A549 (cell line): ENCODE measurements around the gene NDUFA13. TPM values are rescaled to one million over a fixed set of nuclear protein-coding genes. Genes with fewer than 3 reads are reported as not detected.

Source experiments
- ATAC-seq, 2 experiments: fragments of 200-7000 bp in 1 of 2; fragments of >200 bp in 1 of 2; cut with Nextera tagmentation in 1 of 2; cut with Tn5 transposase in 1 of 2; 3 replicates each; pipeline versions ENCODE4 v1.8.0 to v1.9.1; 2018 to 2020; ENCODE audit warnings: mild to moderate bottlenecking in 1 of 2, moderate library complexity in 1 of 2
- CTCF ChIA-PET: fragments of 300-600 bp; sonication (Branson Sonifier 250); formaldehyde crosslinking; extraction: SDS; loops from one replicate; lab custom pipeline; 2021; ENCODE audit warnings: antibody characterized with exemption, inconsistent platforms; lab: Yijun Ruan, JAX
- POLR2A ChIA-PET: fragments of 350-600 bp; formaldehyde crosslinking; extraction: SDS; loops from one replicate; lab custom pipeline; 2021; ENCODE audit warnings: antibody characterized with exemption, inconsistent platforms; lab: Yijun Ruan, JAX
- DNase-seq, 2 experiments: peaks; one replicate each; pipeline versions ENCODE4 v3.0.0 to v3.0.0-alpha.2; 2011 to 2016; ENCODE audit warnings: low read depth in 1 of 2, low spot score in 1 of 2
- FAIRE-seq: peaks from 2 replicates; lab custom pipeline; 2011; peaks lifted over from hg19 to GRCh38; lab: Jason Lieb, UNC
- H3K27ac ChIP-seq, 2 experiments: fragments of >200 bp; sonication (Bioruptor Twin); formaldehyde crosslinking; 3 replicates each; pipeline ENCODE4 v1.5.1; 2016 to 2017
- H3K4me1 ChIP-seq: fragments of >200 bp; sonication (Bioruptor Twin); formaldehyde crosslinking; 3 replicates; pipeline ENCODE4 v1.6.1; 2016
- H3K4me2 ChIP-seq: fragments of >200 bp; sonication (Bioruptor Twin); formaldehyde crosslinking; 3 replicates; pipeline ENCODE4 v1.6.1; 2016
- H3K4me3 ChIP-seq: fragments of >200 bp; sonication (Bioruptor Twin); formaldehyde crosslinking; 3 replicates; pipeline ENCODE4 v1.5.1; 2016
- H3K9me3 ChIP-seq: fragments of >200 bp; sonication (Bioruptor Twin); formaldehyde crosslinking; 3 replicates; pipeline ENCODE4 v1.6.1; 2016
- CBX8 ChIP-seq: fragments of 200-600 bp; sonication (generic); IDR thresholded peaks from 2 replicates; pipeline ENCODE4 v1.6.1; 2016
- EHF ChIP-seq: fragments of 250-450 bp; sonication (Bioruptor Pico); IDR thresholded peaks from 2 replicates; pipeline ENCODE4 v1.5.0; 2020; ENCODE audit warnings: mild to moderate bottlenecking
- ESRRA ChIP-seq: fragments of 150-350 bp; IDR thresholded peaks from 2 replicates; pipeline ENCODE4 v1.6.1; 2014; ENCODE audit warnings: mild to moderate bottlenecking, low read length, borderline replicate concordance
- FOSB ChIP-seq: fragments of 250-450 bp; sonication (Bioruptor Pico); IDR thresholded peaks from 2 replicates; pipeline ENCODE4 v1.5.0; 2020; ENCODE audit warnings: mild to moderate bottlenecking, moderate library complexity
- FOSL2 ChIP-seq, 2 experiments: fragments of 450-650 bp in 1 of 2; fragments of >200 bp in 1 of 2; sonication (Bioruptor Twin) in 1 of 2; formaldehyde crosslinking; IDR thresholded peaks; 2 replicates each; pipeline versions ENCODE4 v1.5.0 to v1.6.1; 2016 to 2020; ENCODE audit warnings: mild to moderate bottlenecking in 1 of 2, moderate library complexity in 1 of 2
- KDM1A ChIP-seq: fragments of 200-600 bp; sonication (generic); IDR thresholded peaks from 2 replicates; pipeline ENCODE4 v1.6.1; 2016; ENCODE audit warnings: low read depth, mild to moderate bottlenecking
- MYC ChIP-seq: IDR thresholded peaks from 2 replicates; pipeline ENCODE4 v1.6.1; 2012; ENCODE audit warnings: mild to moderate bottlenecking, inconsistent platforms, low read length, improper control_type of control experiment, borderline replicate concordance
- NPAS2 ChIP-seq: fragments of 250-450 bp; sonication (Bioruptor Pico); IDR thresholded peaks from 2 replicates; pipeline ENCODE4 v1.8.0; 2022; ENCODE audit warnings: mild to moderate bottlenecking, moderate library complexity, borderline replicate concordance
- NR3C1 ChIP-seq: fragments of >200 bp; sonication (Bioruptor Twin); formaldehyde crosslinking; IDR thresholded peaks from 3 replicates; pipeline ENCODE4 v1.6.1; 2017
- PHF8 ChIP-seq: fragments of 200-600 bp; sonication (generic); IDR thresholded peaks from 2 replicates; pipeline ENCODE4 v1.6.1; 2016; ENCODE audit warnings: low read depth, mild to moderate bottlenecking, antibody characterized with exemption, moderate library complexity, borderline replicate concordance
- POLR2A ChIP-seq: IDR thresholded peaks from 2 replicates; pipeline ENCODE4 v1.6.1; 2012; ENCODE audit warnings: mild to moderate bottlenecking, low read length
- POLR2AphosphoS2 ChIP-seq: conservative IDR thresholded peaks from 2 replicates; pipeline ENCODE4 v1.6.1; 2012; ENCODE audit warnings: low read length, improper control_type of control experiment, inconsistent platforms
- RARB ChIP-seq: fragments of 250-450 bp; sonication (Bioruptor Pico); IDR thresholded peaks from 2 replicates; pipeline ENCODE4 v1.8.0; 2021; ENCODE audit warnings: mild to moderate bottlenecking, moderate library complexity
- SREBF2 ChIP-seq: fragments of 450-650 bp; IDR thresholded peaks from 2 replicates; pipeline ENCODE4 v1.6.1; 2014; ENCODE audit warnings: mild to moderate bottlenecking, moderate library complexity
- TP53 ChIP-seq: fragments of 250-450 bp; sonication (Bioruptor Pico); IDR thresholded peaks from 2 replicates; pipeline ENCODE4 v1.5.0; 2021; ENCODE audit warnings: mild to moderate bottlenecking, moderate library complexity
- ZFP36 ChIP-seq: fragments of 450-650 bp; IDR thresholded peaks from 2 replicates; pipeline ENCODE4 v1.6.1; 2014; ENCODE audit warnings: borderline replicate concordance; ENCODE audit not compliant: partially characterized antibody
- ZNF302 ChIP-seq: fragments of 250-450 bp; sonication (Bioruptor Pico); IDR thresholded peaks from 2 replicates; pipeline ENCODE4 v1.9.0; 2021; ENCODE audit warnings: inconsistent platforms, mild to moderate bottlenecking, moderate library complexity
- WGBS: methylation state at CpG from one replicate; pipeline ENCODE4 v1.1.6; 2017; ENCODE audit errors: missing lambda C conversion rate; 5-methylcytosine and 5-hydroxymethylcytosine counted together
- polyA plus RNA-seq, 4 experiments: library from polyadenylated mRNA; depleted of rRNA in 3 of 4; stranded (reverse); fragments of >200 nt; fragmentation: RNase III in 1 of 4; extraction: RNeasy Plus Mini Kit Qiagen cat#74134 plus additional on column Dnase treatment in 1 of 4; gene quantifications; 2 replicates in 3 of 4; 3 replicates in 1 of 4; pipeline ENCODE4 v1.2.3, GENCODE V29; 2011 to 2017
- TF ChIP-seq, protein P1 (sequence below): fragments of 250-450 bp; sonication (Bioruptor Pico); IDR thresholded peaks from 2 replicates; pipeline ENCODE4 v1.5.0; 2021; ENCODE audit warnings: mild to moderate bottlenecking, moderate library complexity, borderline replicate concordance
- TF ChIP-seq, protein P2 (sequence below): IDR thresholded peaks from 2 replicates; pipeline ENCODE4 v1.6.1; 2012
- TF ChIP-seq, protein P3 (sequence below): fragments of 450-650 bp; IDR thresholded peaks from 2 replicates; pipeline ENCODE4 v1.6.1; 2014; ENCODE audit warnings: antibody characterized with exemption
- TF ChIP-seq, protein P4 (sequence below): IDR thresholded peaks from 2 replicates; pipeline ENCODE4 v1.6.1; 2012; ENCODE audit warnings: low read depth, borderline replicate concordance
- TF ChIP-seq, protein P5 (sequence below): fragments of 150-350 bp; IDR thresholded peaks from 2 replicates; pipeline ENCODE4 v1.6.1; 2014; ENCODE audit warnings: low read depth, mild to moderate bottlenecking, low read length

Gene NDUFA13
- polyA plus RNA-seq, 2 of the 4 experiments (the other 2 are of a cell fraction): 197 to 253 TPM

DNA sequence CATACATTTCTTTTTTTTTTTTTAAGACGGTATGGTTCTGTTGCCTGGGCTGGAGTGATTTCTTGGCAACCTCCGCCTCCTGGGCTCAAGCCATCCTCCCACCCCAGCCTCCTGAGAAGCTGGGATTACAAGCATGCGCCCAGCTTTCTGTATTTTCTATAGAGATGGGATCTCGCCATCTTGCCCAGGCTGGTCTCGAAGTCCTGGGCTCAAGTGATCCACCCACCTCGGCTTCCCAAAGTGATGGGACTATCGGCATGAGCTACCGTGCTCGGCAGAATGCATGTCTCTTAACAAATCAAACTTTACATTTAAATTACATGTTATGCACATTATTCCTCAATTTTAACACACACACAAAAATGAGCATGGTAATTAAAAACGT, 1.2 kb downstream of the NDUFA13 start:
- POLR2A ChIA-PET: interaction anchor here (0.9 kb wide), 1 partner anchor 112 kb away, joined by 3 read pairs; the partner anchor contains the start of gene GATAD2A
- Histone ChIP-seq H3K4me1 (peaks cover 8% of the 10 kb centered on the region; the same call in 2 of the 3 replicates), H3K4me2 (peak overlapping the region; percentile 91), H3K27ac (no peak overlapping the region; a peak in 1 of 6 replicates), H3K4me3 (peak overlapping the region; percentile 88), H3K9me3 (no peaks in the 10 kb centered on the region)
- CTCF ChIA-PET: interaction anchor here (1.1 kb wide), 1 partner anchor 15 kb away, joined by 5 read pairs; no protein-coding TSS in a partner anchor
- no peak for DNase-seq
- ATAC-seq: no peak
- no peak for TF ChIP-seq PHF8
- no peak for TF ChIP-seq MYC
- no peak for TF ChIP-seq SREBF2
- TF ChIP-seq, protein P1, sequence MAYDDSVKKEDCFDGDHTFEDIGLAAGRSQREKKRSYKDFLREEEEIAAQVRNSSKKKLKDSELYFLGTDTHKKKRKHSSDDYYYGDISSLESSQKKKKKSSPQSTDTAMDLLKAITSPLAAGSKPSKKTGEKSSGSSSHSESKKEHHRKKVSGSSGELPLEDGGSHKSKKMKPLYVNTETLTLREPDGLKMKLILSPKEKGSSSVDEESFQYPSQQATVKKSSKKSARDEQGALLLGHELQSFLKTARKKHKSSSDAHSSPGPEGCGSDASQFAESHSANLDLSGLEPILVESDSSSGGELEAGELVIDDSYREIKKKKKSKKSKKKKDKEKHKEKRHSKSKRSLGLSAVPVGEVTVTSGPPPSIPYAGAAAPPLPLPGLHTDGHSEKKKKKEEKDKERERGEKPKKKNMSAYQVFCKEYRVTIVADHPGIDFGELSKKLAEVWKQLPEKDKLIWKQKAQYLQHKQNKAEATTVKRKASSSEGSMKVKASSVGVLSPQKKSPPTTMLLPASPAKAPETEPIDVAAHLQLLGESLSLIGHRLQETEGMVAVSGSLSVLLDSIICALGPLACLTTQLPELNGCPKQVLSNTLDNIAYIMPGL (CRISPR knock-in tag): no peak
- no peak for TF ChIP-seq CBX8
- no peak for TF ChIP-seq FOSL2 (IDR thresholded peaks at IDR 0.05)
- TF ChIP-seq FOSL2 (CRISPR knock-in tag; IDR thresholded peaks at IDR 0.05): no peak
- TF ChIP-seq ZNF302 (CRISPR knock-in tag): no peak
- TF ChIP-seq FOSB (CRISPR knock-in tag): no peak
- TF ChIP-seq NPAS2 (CRISPR knock-in tag): no peak
- TF ChIP-seq NR3C1: no peak
- TF ChIP-seq ZFP36: no peak
- TF ChIP-seq TP53 (CRISPR knock-in tag): no peak
- WGBS: 93% methylated on average over 10 of the region's 10 CpGs
- no peak for FAIRE-seq

DNA sequence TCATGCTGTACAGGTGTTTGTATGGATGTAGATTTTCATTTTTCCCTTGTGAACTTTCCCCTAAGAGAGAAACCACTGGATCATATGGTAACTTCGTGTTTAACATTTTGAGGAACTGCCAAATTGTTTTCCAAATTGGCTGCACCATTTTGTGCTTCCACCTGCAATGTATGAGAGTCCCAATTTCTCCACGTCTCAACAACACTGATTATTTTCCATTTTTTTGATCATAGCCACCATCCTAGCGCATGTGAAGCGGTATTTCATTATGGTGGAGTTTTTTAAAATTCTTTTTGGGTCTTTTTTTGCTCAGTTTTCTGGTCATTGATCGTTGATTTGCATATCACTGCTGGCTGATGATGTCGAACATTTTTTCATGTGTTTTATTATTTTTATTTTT, 5.0 kb downstream of the NDUFA13 start:
- no peak overlapping the region for H3K4me3 ChIP-seq
- no peak overlapping the region for H3K27ac ChIP-seq
- ATAC-seq: no peak
- H3K4me1 ChIP-seq: peaks cover 5% of the 10 kb centered on the region; the same call in 2 of the 3 replicates
- H3K4me2 ChIP-seq: no peak overlapping the region
- H3K9me3 ChIP-seq: no peaks in the 10 kb centered on the region
- TF ChIP-seq ESRRA (no peak), POLR2AphosphoS2 (no peak), KDM1A (no peak), POLR2A (no peak), EHF (CRISPR knock-in tag) (no peak), RARB (CRISPR knock-in tag) (no peak)
- TF ChIP-seq, protein P2, sequence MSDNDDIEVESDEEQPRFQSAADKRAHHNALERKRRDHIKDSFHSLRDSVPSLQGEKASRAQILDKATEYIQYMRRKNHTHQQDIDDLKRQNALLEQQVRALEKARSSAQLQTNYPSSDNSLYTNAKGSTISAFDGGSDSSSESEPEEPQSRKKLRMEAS: no peak
- TF ChIP-seq, protein P3, sequence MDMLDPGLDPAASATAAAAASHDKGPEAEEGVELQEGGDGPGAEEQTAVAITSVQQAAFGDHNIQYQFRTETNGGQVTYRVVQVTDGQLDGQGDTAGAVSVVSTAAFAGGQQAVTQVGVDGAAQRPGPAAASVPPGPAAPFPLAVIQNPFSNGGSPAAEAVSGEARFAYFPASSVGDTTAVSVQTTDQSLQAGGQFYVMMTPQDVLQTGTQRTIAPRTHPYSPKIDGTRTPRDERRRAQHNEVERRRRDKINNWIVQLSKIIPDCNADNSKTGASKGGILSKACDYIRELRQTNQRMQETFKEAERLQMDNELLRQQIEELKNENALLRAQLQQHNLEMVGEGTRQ: no peak
- TF ChIP-seq, protein P4, sequence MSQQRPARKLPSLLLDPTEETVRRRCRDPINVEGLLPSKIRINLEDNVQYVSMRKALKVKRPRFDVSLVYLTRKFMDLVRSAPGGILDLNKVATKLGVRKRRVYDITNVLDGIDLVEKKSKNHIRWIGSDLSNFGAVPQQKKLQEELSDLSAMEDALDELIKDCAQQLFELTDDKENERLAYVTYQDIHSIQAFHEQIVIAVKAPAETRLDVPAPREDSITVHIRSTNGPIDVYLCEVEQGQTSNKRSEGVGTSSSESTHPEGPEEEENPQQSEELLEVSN: no peak
- TF ChIP-seq, protein P5, sequence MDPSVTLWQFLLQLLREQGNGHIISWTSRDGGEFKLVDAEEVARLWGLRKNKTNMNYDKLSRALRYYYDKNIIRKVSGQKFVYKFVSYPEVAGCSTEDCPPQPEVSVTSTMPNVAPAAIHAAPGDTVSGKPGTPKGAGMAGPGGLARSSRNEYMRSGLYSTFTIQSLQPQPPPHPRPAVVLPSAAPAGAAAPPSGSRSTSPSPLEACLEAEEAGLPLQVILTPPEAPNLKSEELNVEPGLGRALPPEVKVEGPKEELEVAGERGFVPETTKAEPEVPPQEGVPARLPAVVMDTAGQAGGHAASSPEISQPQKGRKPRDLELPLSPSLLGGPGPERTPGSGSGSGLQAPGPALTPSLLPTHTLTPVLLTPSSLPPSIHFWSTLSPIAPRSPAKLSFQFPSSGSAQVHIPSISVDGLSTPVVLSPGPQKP: no peak
- TF ChIP-seq, all 56 proteins: peak for 0
- CTCF ChIA-PET: no interaction called here
- no peak for DNase-seq
- no peak for FAIRE-seq
- POLR2A ChIA-PET: no interaction called here
- WGBS: 82% methylated on average over 6 of the region's 6 CpGs
